HepG2 (cell line): ENCODE results near the gene WDR93.

Experiments
- CTCF ChIP-seq: sonication (generic); formaldehyde crosslinking; IDR thresholded peaks from 2 replicates; pipeline ENCODE4 v1.5.0; 2020; ENCODE audit warnings: mild to moderate bottlenecking, missing genetic modification reagents, moderate library complexity
- MED8 ChIP-seq: sonication (generic); formaldehyde crosslinking; IDR thresholded peaks from 2 replicates; pipeline ENCODE4 v1.8.1; 2023; ENCODE audit warnings: mild to moderate bottlenecking, missing genetic modification reagents; ENCODE audit not compliant: insufficient replicate concordance
- MIER3 ChIP-seq: IDR thresholded peaks from 2 replicates; pipeline ENCODE4 v1.6.1; 2016; ENCODE audit warnings: missing compliant biosample characterization, borderline replicate concordance
- NONO ChIP-seq, 2 experiments: fragments of 450-650 bp in 1 of 2; sonication (generic) in 1 of 2; formaldehyde crosslinking in 1 of 2; IDR thresholded peaks in 1 of 2; conservative IDR thresholded peaks in 1 of 2; 2 replicates each; pipeline versions ENCODE4 v1.6.1 to v1.8.0; 2017 to 2022; ENCODE audit warnings: mild to moderate bottlenecking in 1 of 2, missing genetic modification reagents in 1 of 2, moderate library complexity in 1 of 2
- RBFOX2 ChIP-seq: fragments of 200-400 bp; formaldehyde crosslinking; IDR thresholded peaks from 2 replicates; pipeline ENCODE4 v1.6.1; 2017; ENCODE audit warnings: low read depth, mild to moderate bottlenecking, low read length
- REXO4 ChIP-seq: sonication (generic); formaldehyde crosslinking; IDR thresholded peaks from 2 replicates; pipeline ENCODE4 v1.8.0; 2022; ENCODE audit warnings: missing genetic modification reagents, mild to moderate bottlenecking, borderline replicate concordance
- SMARCC2 ChIP-seq: fragments of 450-650 bp; IDR thresholded peaks from 2 replicates; pipeline ENCODE4 v1.6.1; 2017; ENCODE audit warnings: antibody characterized with exemption, mild to moderate bottlenecking
- ZNF747 ChIP-seq: sonication (generic); formaldehyde crosslinking; IDR thresholded peaks from 2 replicates; pipeline ENCODE4 v1.8.1; 2023; ENCODE audit warnings: missing genetic modification reagents, mild to moderate bottlenecking, borderline replicate concordance
- TF ChIP-seq, protein P1 (sequence below), 2 experiments: sonication (generic) in 1 of 2; formaldehyde crosslinking in 1 of 2; IDR thresholded peaks; 2 replicates each; pipeline versions ENCODE4 v1.5.1 to v1.6.1; 2011 to 2020; ENCODE audit warnings: borderline replicate concordance in 1 of 2, low read depth in 1 of 2, low read length in 1 of 2, mild to moderate bottlenecking in 1 of 2, missing genetic modification reagents in 1 of 2, moderate library complexity in 1 of 2

GRCh38 chr15:89728254-89728653, 37.6 kb downstream of the WDR93 start:
- TF ChIP-seq MIER3 (CRISPR knock-in tag): no peak
- no peak for TF ChIP-seq NONO (IDR thresholded peaks at IDR 0.05)
- no peak for TF ChIP-seq NONO (CRISPR knock-in tag; conservative IDR thresholded peaks at IDR 0.05)
- TF ChIP-seq, protein P1, sequence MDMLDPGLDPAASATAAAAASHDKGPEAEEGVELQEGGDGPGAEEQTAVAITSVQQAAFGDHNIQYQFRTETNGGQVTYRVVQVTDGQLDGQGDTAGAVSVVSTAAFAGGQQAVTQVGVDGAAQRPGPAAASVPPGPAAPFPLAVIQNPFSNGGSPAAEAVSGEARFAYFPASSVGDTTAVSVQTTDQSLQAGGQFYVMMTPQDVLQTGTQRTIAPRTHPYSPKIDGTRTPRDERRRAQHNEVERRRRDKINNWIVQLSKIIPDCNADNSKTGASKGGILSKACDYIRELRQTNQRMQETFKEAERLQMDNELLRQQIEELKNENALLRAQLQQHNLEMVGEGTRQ (IDR thresholded peaks at IDR 0.05; ENCODE audit: low read depth, low read length): no peak
- TF ChIP-seq, protein P1 (CRISPR knock-in tag; IDR thresholded peaks at IDR 0.05; ENCODE audit: borderline replicate concordance): no peak
- TF ChIP-seq MED8 (CRISPR knock-in tag): no peak
- no peak for TF ChIP-seq SMARCC2
- no peak for TF ChIP-seq CTCF
- TF ChIP-seq ZNF747 (CRISPR knock-in tag): no peak
- no peak for TF ChIP-seq REXO4 (CRISPR knock-in tag)
- TF ChIP-seq RBFOX2: no peak
